MM.1S (cell line): ENCODE results near the gene GRK2.

Experiments used
- EZH2 ChIP-seq: fragments of 300-600 bp; sonication (generic); optimal IDR thresholded peaks from 2 replicates; pipeline ENCODE3; 2017; ENCODE audit warnings: low read depth, mild to moderate bottlenecking, antibody characterized with exemption, low read length, mixed read lengths
- EZH2phosphoT487 ChIP-seq: fragments of 300-600 bp; sonication (generic); IDR thresholded peaks from 2 replicates; pipeline ENCODE4 v1.6.1; 2018; ENCODE audit warnings: antibody characterized with exemption, low read length
- TF ChIP-seq, protein P1 (sequence below): fragments of 300-600 bp; sonication (generic); IDR thresholded peaks from 2 replicates; pipeline ENCODE4 v1.5.1; 2016; ENCODE audit warnings: antibody characterized with exemption, low read length, mixed read lengths

DNA sequence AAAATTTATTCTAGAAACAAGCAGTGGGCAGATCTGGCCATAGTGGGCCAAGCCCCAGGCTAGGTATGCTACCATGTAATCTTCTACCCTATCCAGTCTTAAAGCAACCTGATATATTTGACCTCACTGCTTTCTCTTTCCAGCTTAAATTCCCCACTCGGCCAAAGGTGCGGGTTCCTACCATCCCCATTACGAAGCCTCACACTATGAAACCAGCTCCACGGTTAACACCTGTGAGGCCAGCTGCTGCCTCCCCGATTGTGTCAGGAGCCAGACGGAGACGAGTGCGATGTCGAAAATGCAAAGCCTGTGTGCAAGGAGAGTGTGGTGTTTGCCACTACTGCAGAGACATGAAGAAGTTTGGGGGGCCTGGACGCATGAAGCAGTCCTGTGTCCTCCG, 21.2 kb upstream of the GRK2 start:
- TF ChIP-seq, protein P1, sequence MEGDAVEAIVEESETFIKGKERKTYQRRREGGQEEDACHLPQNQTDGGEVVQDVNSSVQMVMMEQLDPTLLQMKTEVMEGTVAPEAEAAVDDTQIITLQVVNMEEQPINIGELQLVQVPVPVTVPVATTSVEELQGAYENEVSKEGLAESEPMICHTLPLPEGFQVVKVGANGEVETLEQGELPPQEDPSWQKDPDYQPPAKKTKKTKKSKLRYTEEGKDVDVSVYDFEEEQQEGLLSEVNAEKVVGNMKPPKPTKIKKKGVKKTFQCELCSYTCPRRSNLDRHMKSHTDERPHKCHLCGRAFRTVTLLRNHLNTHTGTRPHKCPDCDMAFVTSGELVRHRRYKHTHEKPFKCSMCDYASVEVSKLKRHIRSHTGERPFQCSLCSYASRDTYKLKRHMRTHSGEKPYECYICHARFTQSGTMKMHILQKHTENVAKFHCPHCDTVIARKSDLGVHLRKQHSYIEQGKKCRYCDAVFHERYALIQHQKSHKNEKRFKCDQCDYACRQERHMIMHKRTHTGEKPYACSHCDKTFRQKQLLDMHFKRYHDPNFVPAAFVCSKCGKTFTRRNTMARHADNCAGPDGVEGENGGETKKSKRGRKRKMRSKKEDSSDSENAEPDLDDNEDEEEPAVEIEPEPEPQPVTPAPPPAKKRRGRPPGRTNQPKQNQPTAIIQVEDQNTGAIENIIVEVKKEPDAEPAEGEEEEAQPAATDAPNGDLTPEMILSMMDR, result no peak
- TF ChIP-seq EZH2phosphoT487 (no peak), EZH2 (no peak)
